ENCODE measurements around the gene GRK3.

DNA sequence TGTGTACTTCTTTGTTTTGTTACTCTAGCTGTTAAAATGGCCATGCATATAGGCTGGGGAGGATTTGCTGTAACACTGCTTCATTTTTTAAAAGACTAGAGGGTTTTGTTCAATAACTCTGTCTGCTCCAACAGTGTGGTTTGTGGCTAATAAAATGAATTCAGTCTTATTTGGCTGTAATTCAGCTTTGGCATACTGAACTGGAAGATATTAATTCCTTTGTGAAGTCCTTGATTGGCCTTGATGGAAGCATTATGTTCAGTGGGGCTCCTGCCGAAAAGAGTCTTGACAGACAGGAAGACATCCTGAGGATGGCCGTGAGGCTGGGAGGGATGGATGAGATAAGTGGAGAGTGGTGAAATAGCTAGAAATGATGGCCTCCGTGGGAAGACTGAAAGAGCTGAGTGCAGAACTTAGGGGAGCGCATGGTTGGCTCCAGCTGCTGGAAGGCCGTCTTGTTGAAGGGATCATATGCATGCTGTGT is 132.7 kb downstream of the GRK3 start:
- TF ChIP-seq TARDBP (IDR thresholded peaks at IDR 0.05) (no peak), ELF4 (IDR thresholded peaks at IDR 0.05) (no peak), SP1 (IDR thresholded peaks at IDR 0.05) (no peak), FOXM1 (IDR thresholded peaks at IDR 0.05; ENCODE audit: borderline replicate concordance) (no peak), BHLHE40 (IDR thresholded peaks at IDR 0.05; ENCODE audit: borderline replicate concordance) (no peak), HDGF (IDR thresholded peaks at IDR 0.05; ENCODE audit: borderline replicate concordance) (no peak), FOXK2 (IDR thresholded peaks at IDR 0.05) (no peak), ARNT (IDR thresholded peaks at IDR 0.05) (no peak), FOXA1 (IDR thresholded peaks at IDR 0.05) (no peak), NFRKB (IDR thresholded peaks at IDR 0.05) (no peak), L3MBTL2 (conservative IDR thresholded peaks at IDR 0.05) (no peak), ZNF384 (IDR thresholded peaks at IDR 0.05) (no peak), CTBP1 (IDR thresholded peaks at IDR 0.05; ENCODE audit: borderline replicate concordance) (no peak)
- TF ChIP-seq, protein P1, sequence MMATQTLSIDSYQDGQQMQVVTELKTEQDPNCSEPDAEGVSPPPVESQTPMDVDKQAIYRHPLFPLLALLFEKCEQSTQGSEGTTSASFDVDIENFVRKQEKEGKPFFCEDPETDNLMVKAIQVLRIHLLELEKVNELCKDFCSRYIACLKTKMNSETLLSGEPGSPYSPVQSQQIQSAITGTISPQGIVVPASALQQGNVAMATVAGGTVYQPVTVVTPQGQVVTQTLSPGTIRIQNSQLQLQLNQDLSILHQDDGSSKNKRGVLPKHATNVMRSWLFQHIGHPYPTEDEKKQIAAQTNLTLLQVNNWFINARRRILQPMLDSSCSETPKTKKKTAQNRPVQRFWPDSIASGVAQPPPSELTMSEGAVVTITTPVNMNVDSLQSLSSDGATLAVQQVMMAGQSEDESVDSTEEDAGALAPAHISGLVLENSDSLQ (IDR thresholded peaks at IDR 0.05): no peak
